Activated gamma-delta T cell (primary cell): ENCODE data around the gene FBLN1.

Experiments
- DNase-seq: peaks from one replicate; lab custom pipeline; 2025; lab: John Stamatoyannopoulos, UW

FBLN1 gene

GRCh38 chr22:45571089-45571488 lies 68.4 kb downstream of the FBLN1 start:
- no peak for DNase-seq

GRCh38 chr22:45572444-45572843 lies 69.8 kb downstream of the FBLN1 start:
- DNase-seq: no peak

GRCh38 chr22:45574069-45574703 lies 71.5 kb downstream of the FBLN1 start:
- no peak for DNase-seq

GRCh38 chr22:45575173-45575572 lies 72.5 kb downstream of the FBLN1 start:
- no peak for DNase-seq

GRCh38 chr22:45575607-45576272 lies 73.1 kb downstream of the FBLN1 start:
- no peak for DNase-seq

- no peak for DNase-seq
These were observed 73.6 kb downstream of the FBLN1 start for GRCh38 chr22:45576273-45576625.

- DNase-seq: no peak
These were observed 74.2 kb downstream of the FBLN1 start for GRCh38 chr22:45576730-45577464.

GRCh38 chr22:45577746-45578523 lies 75.3 kb downstream of the FBLN1 start:
- no peak for DNase-seq

GRCh38 chr22:45578524-45579147 lies 76.0 kb downstream of the FBLN1 start:
- no peak for DNase-seq

GRCh38 chr22:45579306-45579705 lies 76.6 kb downstream of the FBLN1 start:
- DNase-seq: no peak

- DNase-seq: no peak
These were observed 77.4 kb downstream of the FBLN1 start for GRCh38 chr22:45579806-45580725.

- DNase-seq: no peak
These were observed 78.2 kb downstream of the FBLN1 start for GRCh38 chr22:45580726-45581381.

GRCh38 chr22:45581549-45582080 lies 78.9 kb downstream of the FBLN1 start:
- DNase-seq: no peak

- DNase-seq: no peak
These were observed 79.7 kb downstream of the FBLN1 start for GRCh38 chr22:45582236-45582954.

- no peak for DNase-seq
These were observed 80.3 kb downstream of the FBLN1 start for GRCh38 chr22:45582955-45583320.

- no peak for DNase-seq
These were observed 80.8 kb downstream of the FBLN1 start for GRCh38 chr22:45583504-45583903.

- no peak for DNase-seq
These were observed 81.5 kb downstream of the FBLN1 start for GRCh38 chr22:45584121-45584570.

- DNase-seq: no peak
These were observed 82.1 kb downstream of the FBLN1 start for GRCh38 chr22:45584621-45585436.

- no peak for DNase-seq
These were observed 82.7 kb downstream of the FBLN1 start for GRCh38 chr22:45585437-45585755.
